Liver (tissue), 3 donors: ENCODE results near the gene STIM2.

ENCODE experiments used
- CTCF ChIP-seq: fragments of 150-350 bp; IDR thresholded peaks from 2 replicates; pipeline ENCODE4 v1.5.1; 2017; ENCODE audit warnings: improper control_type of control experiment, low read depth, low read length; ENCODE audit not compliant: missing input control
- JUND ChIP-seq, 2 donors: IDR thresholded peaks; 2 replicates each; pipeline ENCODE4 v1.6.1; 2016; ENCODE audit warnings: antibody characterized with exemption in 2 of 2
- SP1 ChIP-seq: IDR thresholded peaks from 2 replicates; pipeline ENCODE4 v1.6.1; 2018; ENCODE audit warnings: antibody characterized with exemption, mild to moderate bottlenecking
- YY1 ChIP-seq: IDR thresholded peaks from 2 replicates; pipeline ENCODE4 v1.6.1; 2016; ENCODE audit warnings: antibody characterized with exemption, mild to moderate bottlenecking
- donor health status: healthy.
- donor health status: healthy.

GRCh38 chr4:26935397-26935796 is 74.8 kb downstream of the STIM2 start:
- TF ChIP-seq JUND (IDR thresholded peaks at IDR 0.05) (no peak), YY1 (no peak), SP1 (no peak), CTCF (no peak)
